Activated T-cell treated with anti-CD3 and anti-CD28 coated beads, Interleukin-2, amount 50 U/mL, for 72 hours (primary cell): Measurements from ENCODE around the gene QARS1. TPM values are rescaled to one million over a fixed set of nuclear protein-coding genes. Genes with fewer than 3 reads are reported as not detected.

Source experiments
- ATAC-seq, 2 donors: fragments of 150-1000 bp; cut with Tn5 transposase; replicated peaks in 1 of 2; 2 replicates each; pipeline ENCODE4 v1.10.0; 2021; ENCODE audit warnings: moderate library complexity in 2 of 2, mild to moderate bottlenecking in 1 of 2
- DNase-seq, 2 donors: peaks; one replicate each; pipeline ENCODE4 v3.0.0; 2021 to 2022; ENCODE audit warnings: mixed read lengths in 1 of 2
- H3K27ac Mint-ChIP-seq: one replicate; pipeline ENCODE4 v1.8.0; 2022; ENCODE audit warnings: mild to moderate bottlenecking, moderate library complexity, mixed read lengths
- H3K27me3 Mint-ChIP-seq: one replicate; pipeline ENCODE4 v1.8.0; 2022; ENCODE audit warnings: low read depth, mixed read lengths
- H3K36me3 Mint-ChIP-seq, 2 donors: one replicate each; pipeline ENCODE4 v1.8.0; 2022; ENCODE audit warnings: mixed read lengths in 2 of 2, mild to moderate bottlenecking in 1 of 2; ENCODE audit not compliant: insufficient read depth in 2 of 2
- H3K4me1 Mint-ChIP-seq: one replicate; pipeline ENCODE4 v1.8.0; 2022; ENCODE audit warnings: low read depth, mixed read lengths
- H3K4me3 Mint-ChIP-seq, 2 donors: one replicate each; pipeline ENCODE4 v1.8.0; 2022; ENCODE audit warnings: mild to moderate bottlenecking in 2 of 2, mixed read lengths in 2 of 2, moderate library complexity in 2 of 2
- H3K9me3 Mint-ChIP-seq, 2 donors: one replicate each; pipeline ENCODE4 v1.8.0; 2022; ENCODE audit warnings: mixed read lengths in 2 of 2
- total RNA-seq, 2 donors: library from RNA; stranded (reverse); gene quantifications; one replicate each; pipeline ENCODE4 v1.2.3, GENCODE V29; 2022

Gene QARS1
- total RNA-seq, 2 donors from 2014 or later = 340 to 371 TPM

GRCh38 chr3:49058011-49058410, 46.5 kb downstream of the QARS1 start:
- Mint-ChIP-seq H3K27me3 (no peaks in the 10 kb centered on the region), H3K9me3 (no peaks in the 10 kb centered on the region), H3K36me3 (peaks cover 4 to 19% of the 10 kb centered on the region in 2 donors), H3K4me3 (no peak overlapping the region), H3K4me1 (no peaks in the 10 kb centered on the region), H3K27ac (no peak overlapping the region)
- DNase-seq (no peak), ATAC-seq (no peak)

GRCh38 chr3:49057268-49057667, 47.3 kb downstream of the QARS1 start:
- H3K27me3 Mint-ChIP-seq = no peaks in the 10 kb centered on the region
- ATAC-seq (no peak), DNase-seq (no peak)
- H3K4me3 Mint-ChIP-seq = no peak overlapping the region
- no peaks in the 10 kb centered on the region for H3K9me3 Mint-ChIP-seq
- no peak overlapping the region for H3K27ac Mint-ChIP-seq
- H3K36me3 Mint-ChIP-seq = peaks cover 7 to 20% of the 10 kb centered on the region in 2 donors
- no peaks in the 10 kb centered on the region for H3K4me1 Mint-ChIP-seq

- no peak for ATAC-seq
- no peak overlapping the region for H3K27ac Mint-ChIP-seq
- peaks cover 9 to 29% of the 10 kb centered on the region in 2 donors for H3K36me3 Mint-ChIP-seq
Observed at GRCh38 chr3:49054344-49054862, 50.2 kb downstream of the QARS1 start.

GRCh38 chr3:49053543-49053942, 51.0 kb downstream of the QARS1 start:
- ATAC-seq (no peak), DNase-seq (no peak)
- no peaks in the 10 kb centered on the region for H3K4me1 Mint-ChIP-seq
- peaks cover 9 to 27% of the 10 kb centered on the region in 2 donors for H3K36me3 Mint-ChIP-seq
- H3K27me3 Mint-ChIP-seq = no peaks in the 10 kb centered on the region
- H3K9me3 Mint-ChIP-seq = no peaks in the 10 kb centered on the region
- peak overlapping the region; percentile 62 for H3K27ac Mint-ChIP-seq
- no peak overlapping the region for H3K4me3 Mint-ChIP-seq

More at GRCh38 chr3:49054344-49054862, 50.2 kb downstream of the QARS1 start:
- Mint-ChIP-seq H3K9me3 (no peaks in the 10 kb centered on the region), H3K4me1 (no peaks in the 10 kb centered on the region), H3K4me3 (no peak overlapping the region), H3K27me3 (no peaks in the 10 kb centered on the region)
- DNase-seq = no peak

Other genes with a start within 250 kb of the QARS1 start
- gene SLC25A20, start 205.9 kb downstream of the QARS1 start, total RNA-seq = 10 to 100 TPM; 23.6 to 29.3 TPM
- gene ARIH2, start 185.9 kb downstream of the QARS1 start, total RNA-seq = 100 to 1,000 TPM; 174 to 183 TPM
- gene P4HTM, start 114.5 kb downstream of the QARS1 start, total RNA-seq = 10 to 100 TPM; 42.0 to 45.7 TPM
- gene WDR6, start 97.4 kb downstream of the QARS1 start, total RNA-seq = 100 to 1,000 TPM; 145 to 159 TPM
- 10 to 100 TPM; 24.8 to 29.8 TPM for gene DALRD3, start 86.2 kb downstream of the QARS1 start, total RNA-seq
- gene NDUFAF3, start 82.6 kb downstream of the QARS1 start, total RNA-seq = 10 to 100 TPM; 31.9 to 35.1 TPM
- 100 to 1,000 TPM; 490 to 562 TPM for gene IMPDH2, start 75.4 kb downstream of the QARS1 start, total RNA-seq
- gene QRICH1, start 10.7 kb downstream of the QARS1 start, total RNA-seq = 100 to 1,000 TPM; 120 to 123 TPM
- 10 to 100 TPM; 65.5 to 92.2 TPM for gene USP19, start 16.1 kb upstream of the QARS1 start, total RNA-seq
- gene LAMB2, start 28.3 kb upstream of the QARS1 start, total RNA-seq = 1 to 10 TPM in 1 of 2 donors, under 1 TPM in 1; 0.39 to 1.7 TPM
- 10 to 100 TPM; 15.7 to 16.8 TPM for gene CCDC71, start 61.6 kb upstream of the QARS1 start, total RNA-seq
- 1 to 10 TPM; 3.0 to 5.4 TPM for gene KLHDC8B, start 66.8 kb upstream of the QARS1 start, total RNA-seq
- gene C3orf62, start 172.5 kb upstream of the QARS1 start, total RNA-seq = 1 to 10 TPM; 4.6 to 7.0 TPM
- 10 to 100 TPM; 70.2 to 76.5 TPM for gene USP4, start 235.3 kb upstream of the QARS1 start, total RNA-seq